ENCODE results near the gene MCC. TPM values are rescaled to one million over a fixed set of nuclear protein-coding genes. Genes with fewer than 3 reads are reported as not detected.

Gene MCC
- polyA plus RNA-seq, 2 of the 4 experiments (the other 2 are of a cell fraction) = 0.09 to 0.10 TPM

- TF ChIP-seq HMGXB4 (CRISPR knock-in tag; IDR thresholded peaks at IDR 0.05; ENCODE audit: borderline replicate concordance) (no peak), NFE2L2 (conservative IDR thresholded peaks at IDR 0.05; ENCODE audit: low read length) (no peak), PHF8 (IDR thresholded peaks at IDR 0.05; ENCODE audit: borderline replicate concordance, low read depth) (no peak), CTCF (IDR thresholded peaks at IDR 0.05) (no peak), MAFK (IDR thresholded peaks at IDR 0.05; ENCODE audit: partially characterized antibody) (no peak)
These were observed 417.4 kb downstream of the MCC start (continued) for GRCh38 chr5:113070901-113071300.

- Histone ChIP-seq H3K27ac (no peak overlapping the region), H3K9me3 (no peaks in the 10 kb centered on the region), H3K4me3 (no peak overlapping the region), H3K4me2 (no peak overlapping the region), H3K4me1 (no peaks in the 10 kb centered on the region)
- 51% methylated on average over 2 of the region's 2 CpGs for WGBS (ENCODE audit: missing lambda C conversion rate)
- no peak for FAIRE-seq
- ATAC-seq = no peak
- POLR2A ChIA-PET = no interaction called here
- TF ChIP-seq ZSCAN20 (CRISPR knock-in tag; IDR thresholded peaks at IDR 0.05) = no peak
- CTCF ChIA-PET = interaction anchor here (0.7 kb wide), 1 partner anchor 442 kb away, joined by 3 read pairs; no protein-coding TSS in a partner anchor
- no peak for DNase-seq (ENCODE audit: low read depth in 1 of 2, low spot score in 1 of 2)
These were observed 419.7 kb downstream of the MCC start for GRCh38 chr5:113068559-113068958.

GRCh38 chr5:113067635-113068344, 420.5 kb downstream of the MCC start:
- Histone ChIP-seq H3K4me1 (no peaks in the 10 kb centered on the region), H3K4me2 (no peak overlapping the region), H3K9me3 (no peaks in the 10 kb centered on the region), H3K4me3 (no peak overlapping the region), H3K27ac (no peak overlapping the region)
- ATAC-seq (no peak), DNase-seq (ENCODE audit: low read depth in 1 of 2, low spot score in 1 of 2) (no peak), FAIRE-seq (no peak)
- ChIA-PET POLR2A (no interaction called here), CTCF (no interaction called here)
- no peak for TF ChIP-seq CTCF (IDR thresholded peaks at IDR 0.05)
- TF ChIP-seq PBX3 (IDR thresholded peaks at IDR 0.05) = no peak
- TF ChIP-seq HOXB13 (CRISPR knock-in tag; IDR thresholded peaks at IDR 0.05; ENCODE audit: low read depth) = no peak
- no peak for TF ChIP-seq BHLHE40 (IDR thresholded peaks at IDR 0.05; ENCODE audit: low read depth, low read length)
- TF ChIP-seq CBX2 (IDR thresholded peaks at IDR 0.05; ENCODE audit: borderline replicate concordance, low read depth) = no peak
- no peak for TF ChIP-seq ZNF302 (CRISPR knock-in tag; IDR thresholded peaks at IDR 0.05)
- TF ChIP-seq EHF (CRISPR knock-in tag; IDR thresholded peaks at IDR 0.05) = no peak
- TF ChIP-seq MYC (IDR thresholded peaks at IDR 0.05; ENCODE audit: borderline replicate concordance, low read length) = no peak
- TF ChIP-seq HDAC2 (IDR thresholded peaks at IDR 0.05) = no peak
- no peak for TF ChIP-seq FOSB (CRISPR knock-in tag; IDR thresholded peaks at IDR 0.05)
- WGBS (ENCODE audit: missing lambda C conversion rate) = 74% methylated on average over 17 of the region's 19 CpGs

Data from A549 (cell line).